H9 (cell line): ENCODE measurements around the gene FAM162A. TPM values are rescaled to one million over a fixed set of nuclear protein-coding genes. Genes with fewer than 3 reads are reported as not detected.

ENCODE experiments used
- DNase-seq: peaks from one replicate; pipeline ENCODE4 v3.0.0-alpha.2; 2017
- H2AFZ ChIP-seq: one replicate; pipeline ENCODE4 v1.6.1; 2013; ENCODE audit warnings: mild to moderate bottlenecking, low read length, control low read depth, moderate library complexity
- H2AK5ac ChIP-seq: 2 replicates; pipeline ENCODE4 v1.6.1; 2013; ENCODE audit warnings: low read length, control low read depth, mixed read lengths; ENCODE audit not compliant: insufficient read length
- H2BK120ac ChIP-seq: one replicate; pipeline ENCODE4 v1.6.1; 2013; ENCODE audit warnings: low read depth, mild to moderate bottlenecking, low read length, control low read depth, inconsistent platforms; ENCODE audit not compliant: poor library complexity, severe bottlenecking
- H2BK12ac ChIP-seq: 2 replicates; pipeline ENCODE4 v1.6.1; 2013; ENCODE audit warnings: low read length, control low read depth, mixed read lengths, low read depth; ENCODE audit not compliant: insufficient read length
- H2BK15ac ChIP-seq: 2 replicates; pipeline ENCODE4 v1.6.1; 2013; ENCODE audit warnings: low read depth, low read length, control low read depth
- H2BK20ac ChIP-seq: one replicate; pipeline ENCODE4 v1.6.1; 2013; ENCODE audit warnings: low read depth, mild to moderate bottlenecking, low read length, control low read depth, inconsistent platforms; ENCODE audit not compliant: poor library complexity, severe bottlenecking
- H2BK5ac ChIP-seq: 2 replicates; pipeline ENCODE4 v1.6.1; 2013; ENCODE audit warnings: low read length, control low read depth, mixed read lengths; ENCODE audit not compliant: insufficient read length
- H3K14ac ChIP-seq: 2 replicates; pipeline ENCODE4 v1.6.1; 2013; ENCODE audit warnings: low read length, control low read depth; ENCODE audit not compliant: insufficient read depth
- H3K18ac ChIP-seq: 2 replicates; pipeline ENCODE4 v1.6.1; 2013; ENCODE audit warnings: low read depth, mild to moderate bottlenecking, mixed read lengths, low read length, control low read depth; ENCODE audit not compliant: insufficient read length
- H3K23ac ChIP-seq: 2 replicates; pipeline ENCODE4 v1.6.1; 2013; ENCODE audit warnings: low read length, control low read depth, mixed read lengths, low read depth; ENCODE audit not compliant: insufficient read length
- H3K23me2 ChIP-seq: 2 replicates; pipeline ENCODE4 v1.6.1; 2013; ENCODE audit warnings: low read depth, mild to moderate bottlenecking, mixed read lengths, low read length, control low read depth; ENCODE audit not compliant: insufficient read length, poor library complexity, severe bottlenecking
- H3K27ac ChIP-seq: 2 replicates; pipeline ENCODE4 v1.5.1; 2013; ENCODE audit warnings: low read length, control low read depth, mixed read lengths, low read depth; ENCODE audit not compliant: insufficient read length
- H3K27me3 ChIP-seq: 2 replicates; pipeline ENCODE4 v1.6.1; 2013; ENCODE audit warnings: low read length, control low read depth, inconsistent platforms; ENCODE audit not compliant: insufficient read depth
- H3K4ac ChIP-seq: 2 replicates; pipeline ENCODE4 v1.6.1; 2013; ENCODE audit warnings: low read depth, mild to moderate bottlenecking, control low read depth, inconsistent platforms, low read length, moderate library complexity
- H3K4me1 ChIP-seq: 2 replicates; pipeline ENCODE4 v1.6.1; 2013; ENCODE audit warnings: low read length, control low read depth, inconsistent platforms; ENCODE audit not compliant: insufficient read depth
- H3K4me2 ChIP-seq: 2 replicates; pipeline ENCODE4 v1.6.1; 2013; ENCODE audit warnings: low read length, control low read depth, mixed read lengths; ENCODE audit not compliant: insufficient read length, insufficient read depth
- H3K56ac ChIP-seq: 2 replicates; pipeline ENCODE4 v1.6.1; 2013; ENCODE audit warnings: low read depth, mild to moderate bottlenecking, mixed read lengths, low read length, control low read depth; ENCODE audit not compliant: insufficient read length
- H3K79me1 ChIP-seq: 2 replicates; pipeline ENCODE4 v1.6.1; 2013; ENCODE audit warnings: low read depth, mild to moderate bottlenecking, moderate library complexity, low read length, control low read depth, inconsistent platforms; ENCODE audit not compliant: insufficient read depth, poor library complexity, severe bottlenecking
- H3K79me2 ChIP-seq: 2 replicates; pipeline ENCODE4 v1.6.1; 2013; ENCODE audit warnings: low read length, control low read depth, inconsistent platforms; ENCODE audit not compliant: insufficient read depth
- H3K9ac ChIP-seq: 2 replicates; pipeline ENCODE4 v1.6.1; 2013; ENCODE audit warnings: low read length, control low read depth, mixed read lengths; ENCODE audit not compliant: insufficient read length; ENCODE audit errors: extremely low read depth
- H3K9me3 ChIP-seq: one replicate; pipeline ENCODE4 v1.6.1; 2013; ENCODE audit warnings: low read depth, low read length, inconsistent platforms; ENCODE audit not compliant: control insufficient read depth
- H3T11ph ChIP-seq: one replicate; pipeline ENCODE4 v1.6.1; 2013; ENCODE audit warnings: mild to moderate bottlenecking, low read length, control low read depth, inconsistent platforms
- H4K20me1 ChIP-seq: one replicate; pipeline ENCODE4 v1.6.1; 2013; ENCODE audit not compliant: control insufficient read depth, insufficient read length, insufficient read depth
- H4K5ac ChIP-seq: 2 replicates; pipeline ENCODE4 v1.6.1; 2013; ENCODE audit warnings: low read depth, mild to moderate bottlenecking, mixed read lengths, low read length, control low read depth; ENCODE audit not compliant: insufficient read length
- H4K8ac ChIP-seq: replicated peaks from 2 replicates; pipeline ENCODE4 v1.6.1; 2013; ENCODE audit warnings: low read length, control low read depth, mixed read lengths, low read depth; ENCODE audit not compliant: insufficient read length
- H4K91ac ChIP-seq: 2 replicates; pipeline ENCODE4 v1.6.1; 2013; ENCODE audit warnings: low read depth, mild to moderate bottlenecking, moderate library complexity, mixed read lengths, low read length, control low read depth; ENCODE audit not compliant: insufficient read length
- H3K27ac Mint-ChIP-seq, 3 experiments: 2 replicates in 2 of 3; 3 replicates in 1 of 3; pipeline ENCODE4 v1.8.0; 2020 to 2021; ENCODE audit warnings: mixed read lengths in 3 of 3, mild to moderate bottlenecking in 1 of 3, moderate library complexity in 1 of 3
- H3K27me3 Mint-ChIP-seq: 2 replicates; pipeline ENCODE4 v1.8.0; 2021; ENCODE audit warnings: low read depth, mild to moderate bottlenecking, moderate library complexity, mixed read lengths
- H3K36me3 Mint-ChIP-seq, 3 experiments: 2 replicates in 2 of 3; 3 replicates in 1 of 3; pipeline ENCODE4 v1.8.0; 2020 to 2021; ENCODE audit warnings: low read depth in 3 of 3, mixed read lengths in 3 of 3; ENCODE audit not compliant: insufficient read depth in 1 of 3
- H3K4me1 Mint-ChIP-seq, 2 experiments: 2 replicates each; pipeline ENCODE4 v1.8.0; 2020; ENCODE audit warnings: mixed read lengths in 2 of 2
- H3K4me3 Mint-ChIP-seq, 2 experiments: 2 replicates in 1 of 2; 3 replicates in 1 of 2; pipeline ENCODE4 v1.8.0; 2020 to 2021; ENCODE audit warnings: mild to moderate bottlenecking in 2 of 2, mixed read lengths in 2 of 2, moderate library complexity in 1 of 2
- H3K9me3 Mint-ChIP-seq, 2 experiments: 2 replicates in 1 of 2; 3 replicates in 1 of 2; pipeline ENCODE4 v1.8.0; 2020; ENCODE audit warnings: mild to moderate bottlenecking in 2 of 2, mixed read lengths in 2 of 2, moderate library complexity in 1 of 2
- CTCF ChIP-seq: fragments of 200-600 bp; sonication (generic); conservative IDR thresholded peaks from 3 replicates; pipeline ENCODE4 v1.8.0; 2021; ENCODE audit warnings: antibody characterized with exemption, mild to moderate bottlenecking
- WGBS: extraction: QIAGEN DNeasy Blood & Tissue Kit; methylation state at CpG from one replicate; pipeline ENCODE4 v1.1.7; 2013; ENCODE audit warnings: missing lambda C conversion rate, low lambda C conversion rate, mixed read lengths; ENCODE audit not compliant: insufficient read length; ENCODE audit errors: extremely low coverage; 5-methylcytosine and 5-hydroxymethylcytosine counted together
- total RNA-seq: library from RNA; stranded (reverse); gene quantifications from 2 replicates; pipeline ENCODE4 v1.2.1, GENCODE V29; 2021

Gene FAM162A
- total RNA-seq, 1 experiment from 2014 or later, result 78.5 TPM

DNA sequence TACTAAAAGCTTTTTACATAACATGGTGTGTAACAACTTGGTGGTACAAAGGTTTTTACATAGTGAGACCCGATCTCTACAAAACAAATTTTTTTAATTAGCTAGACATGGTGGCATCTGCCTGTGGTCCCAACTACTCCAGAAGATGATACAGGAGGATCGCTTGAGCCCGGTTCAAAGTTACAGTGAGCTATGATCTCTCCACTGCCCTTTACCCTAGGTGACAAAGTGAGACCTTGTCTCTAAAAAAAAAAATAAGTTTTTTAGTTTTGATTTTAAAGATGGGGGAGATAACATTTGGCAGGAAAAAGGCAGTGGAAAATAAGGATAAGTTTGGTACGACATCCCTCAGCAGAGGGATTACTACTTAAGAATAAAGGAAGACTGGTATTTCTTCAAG is 5.9 kb downstream of the FAM162A start:
- Histone ChIP-seq H3K4ac (no peak overlapping the region), H4K8ac (no peak overlapping the region), H3K4me2 (no peak overlapping the region), H2BK15ac (no peak overlapping the region), H3T11ph (no peak overlapping the region), H2AK5ac (no peak overlapping the region), H3K79me2 (no peaks in the 10 kb centered on the region; the same call in 1 of the 2 replicates), H2BK120ac (no peak overlapping the region), H3K9ac (no peak overlapping the region), H4K20me1 (no peaks in the 10 kb centered on the region), H2BK12ac (no peak overlapping the region), H3K56ac (no peak overlapping the region), H2AFZ (no peak overlapping the region), H3K27me3 (no peaks in the 10 kb centered on the region), H3K4me1 (no peaks in the 10 kb centered on the region), H3K9me3 (no peaks in the 10 kb centered on the region), H3K23me2 (no peaks in the 10 kb centered on the region), H3K23ac (no peak overlapping the region), H2BK20ac (no peak overlapping the region), H3K27ac (no peak overlapping the region), H4K5ac (no peak overlapping the region), H3K14ac (no peak overlapping the region), H3K18ac (no peak overlapping the region), H3K79me1 (no peaks in the 10 kb centered on the region), H4K91ac (no peak overlapping the region), H2BK5ac (no peak overlapping the region)
- no CpG with 5 or more reads among the region's 4 CpGs for WGBS
- Mint-ChIP-seq H3K9me3 (no peaks in the 10 kb centered on the region), H3K4me3 (no peak overlapping the region), H3K36me3 (peaks cover 0 to 23% (median 12%) of the 10 kb centered on the region in 3 experiments; a peak in 4 of 7 replicates), H3K27me3 (no peaks in the 10 kb centered on the region), H3K27ac (no peak overlapping the region), H3K4me1 (peaks cover 9 to 17% of the 10 kb centered on the region in 2 experiments)
- TF ChIP-seq CTCF, result no peak
- DNase-seq, result no peak
